NCI-H446 treated with DMSO at 0.1 percent for 48 hours (cell line): ENCODE data around the gene TCHHL1.
"Not testable (repeated sequence)": the region's sequence is repeated elsewhere in the genome, so short reads cannot be mapped to it uniquely, and the experiment has no call there.

ENCODE experiments used
- DNase-seq: peaks from one replicate; lab custom pipeline; 2025; lab: John Stamatoyannopoulos, UW

TCHHL1 gene

GRCh38 chr1:152086760-152087159 lies 2.1 kb downstream of the TCHHL1 start:
- DNase-seq = no peak

GRCh38 chr1:152084853-152085252 lies 4.0 kb downstream of the TCHHL1 start:
- no peak for DNase-seq

GRCh38 chr1:152081026-152081425 lies 7.8 kb downstream of the TCHHL1 start:
- DNase-seq = not testable (repeated sequence)

GRCh38 chr1:152080494-152080893 lies 8.4 kb downstream of the TCHHL1 start:
- not testable (repeated sequence) for DNase-seq

- no peak for DNase-seq
Observed at GRCh38 chr1:152078831-152079441, 9.9 kb downstream of the TCHHL1 start.

- DNase-seq = no peak
Observed at GRCh38 chr1:152072311-152072710, 16.6 kb downstream of the TCHHL1 start.

GRCh38 chr1:152071123-152071522 lies 17.7 kb downstream of the TCHHL1 start:
- no peak for DNase-seq

GRCh38 chr1:152067929-152068328 lies 20.9 kb downstream of the TCHHL1 start:
- no peak for DNase-seq

GRCh38 chr1:152067150-152067549 lies 21.7 kb downstream of the TCHHL1 start:
- no peak for DNase-seq

GRCh38 chr1:152061952-152062351 lies 26.9 kb downstream of the TCHHL1 start:
- DNase-seq = no peak

GRCh38 chr1:152053375-152053774 lies 35.5 kb downstream of the TCHHL1 start:
- DNase-seq = peak; percentile 66

- peak; percentile 59 for DNase-seq
Observed at GRCh38 chr1:152052606-152053005, 36.3 kb downstream of the TCHHL1 start.

- no peak for DNase-seq
Observed at GRCh38 chr1:152050886-152051675, 37.8 kb downstream of the TCHHL1 start.

- no peak for DNase-seq
Observed at GRCh38 chr1:152049291-152050083, 39.4 kb downstream of the TCHHL1 start.

- no peak for DNase-seq
Observed at GRCh38 chr1:152048416-152049009, 40.4 kb downstream of the TCHHL1 start.

GRCh38 chr1:152047730-152048415 lies 41.0 kb downstream of the TCHHL1 start:
- peak; percentile 55 for DNase-seq

GRCh38 chr1:152047413-152047729 lies 41.5 kb downstream of the TCHHL1 start:
- no peak for DNase-seq

GRCh38 chr1:152044386-152044785 lies 44.5 kb downstream of the TCHHL1 start:
- DNase-seq = no peak

- no peak for DNase-seq
Observed at GRCh38 chr1:152043870-152044269, 45.0 kb downstream of the TCHHL1 start.

- no peak for DNase-seq
Observed at GRCh38 chr1:152042030-152042429, 46.8 kb downstream of the TCHHL1 start.

- DNase-seq = no peak
Observed at GRCh38 chr1:152039886-152040285, 49.0 kb downstream of the TCHHL1 start.

- no peak for DNase-seq
Observed at GRCh38 chr1:152039461-152039860, 49.4 kb downstream of the TCHHL1 start.
